Coronary artery (tissue), 2 donors: ENCODE data around the gene MGAT4B.

Source experiments
- DNase-seq: peaks from one replicate; pipeline ENCODE4 v3.0.0-alpha.2; 2017; ENCODE audit warnings: low spot score
- H3K27ac ChIP-seq, 2 donors: fragments of 200-600 bp; sonication (generic); one replicate each; pipeline ENCODE4 v1.5.1; 2016 to 2019
- H3K4me3 ChIP-seq: fragments of 200-600 bp; sonication (generic); 2 replicates; pipeline ENCODE4 v1.5.1; 2016; ENCODE audit warnings: mild to moderate bottlenecking, moderate library complexity
- CTCF ChIP-seq: fragments of 200-600 bp; sonication (generic); IDR thresholded peaks from one replicate; pipeline ENCODE4 v1.5.1; 2019; ENCODE audit warnings: antibody characterized with exemption

The MGAT4B gene

GRCh38 chr5:179816796-179817469 is 10.3 kb upstream of the MGAT4B start:
- TF ChIP-seq CTCF = no peak

GRCh38 chr5:179816401-179816795 is 9.7 kb upstream of the MGAT4B start:
- TF ChIP-seq CTCF = no peak
- H3K27ac ChIP-seq = peak overlapping the region; percentile 47 to 55
- no peak for DNase-seq
- peak overlapping the region; percentile 75 for H3K4me3 ChIP-seq

More at GRCh38 chr5:179816796-179817469, 10.3 kb upstream of the MGAT4B start:
- H3K4me3 ChIP-seq = peak overlapping the region; percentile 75
- no peak for DNase-seq
- peak overlapping the region; percentile 47 to 55 for H3K27ac ChIP-seq

GRCh38 chr5:179815491-179816249 is 9.0 kb upstream of the MGAT4B start:
- no peak for DNase-seq
- Histone ChIP-seq H3K4me3 (no peak overlapping the region), H3K27ac (no peak overlapping the region)
- no peak for TF ChIP-seq CTCF

GRCh38 chr5:179814090-179814489 is 7.4 kb upstream of the MGAT4B start:
- no peak overlapping the region for H3K27ac ChIP-seq
- DNase-seq = no peak
- no peak overlapping the region for H3K4me3 ChIP-seq
- no peak for TF ChIP-seq CTCF

GRCh38 chr5:179812997-179813607 is 6.4 kb upstream of the MGAT4B start:
- no peak for DNase-seq
- Histone ChIP-seq H3K4me3 (no peak overlapping the region), H3K27ac (no peak overlapping the region)
- no peak for TF ChIP-seq CTCF

GRCh38 chr5:179812135-179812825 is 5.6 kb upstream of the MGAT4B start:
- H3K27ac ChIP-seq = no peak overlapping the region

More at GRCh38 chr5:179812135-179812825, 5.6 kb upstream of the MGAT4B start:
- TF ChIP-seq CTCF = no peak
- DNase-seq = no peak
- H3K4me3 ChIP-seq = no peak overlapping the region
